Measurements from ENCODE around the gene TCF3.
"Not testable (repeated sequence)": the region's sequence is repeated elsewhere in the genome, so short reads cannot be mapped to it uniquely, and the experiment has no call there.

The TCF3 gene

DNA sequence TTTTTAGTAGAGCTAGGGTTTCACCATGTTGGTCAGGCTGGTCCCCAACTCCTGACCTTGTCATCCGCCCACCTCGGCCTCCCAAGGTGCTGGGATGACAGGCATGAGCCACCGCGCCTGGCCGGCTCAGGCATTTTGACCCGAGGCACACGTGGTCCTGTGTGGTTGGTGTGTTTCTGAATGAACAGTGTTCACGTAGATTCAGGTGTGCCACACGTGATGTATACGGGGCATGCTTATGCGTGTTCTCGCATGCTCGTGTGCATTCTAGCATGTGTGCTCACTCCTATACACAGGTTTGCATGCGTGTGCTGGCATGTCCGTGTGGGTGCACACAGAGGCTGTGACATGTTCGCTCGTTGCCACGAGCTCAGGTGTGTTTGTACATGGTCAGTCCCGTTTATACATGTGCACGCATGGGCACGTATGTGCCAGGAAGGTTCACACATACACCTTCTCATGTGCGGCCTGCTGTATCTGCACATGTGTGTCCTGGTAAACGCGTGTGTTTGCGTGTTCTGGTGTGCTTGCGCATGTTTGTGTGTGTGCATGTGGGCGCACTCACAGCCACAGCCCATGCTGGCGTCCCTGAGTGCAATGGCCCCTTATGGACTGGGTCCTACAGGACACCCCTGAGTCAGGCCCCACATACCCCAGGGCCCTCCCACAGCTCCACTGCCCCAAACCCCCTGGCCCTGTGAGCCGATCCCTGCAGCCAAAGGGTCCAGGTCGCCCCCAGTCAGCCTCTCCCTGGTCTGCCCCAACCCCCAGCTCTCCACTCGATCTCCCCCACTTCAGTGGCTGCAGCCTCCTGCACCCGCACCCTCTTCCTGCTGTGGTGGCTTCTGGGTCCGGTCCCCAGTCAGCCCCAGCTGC is 20.6 kb upstream of the TCF3 start:
- no peak for DNase-seq (ENCODE audit: low read depth)

DNA sequence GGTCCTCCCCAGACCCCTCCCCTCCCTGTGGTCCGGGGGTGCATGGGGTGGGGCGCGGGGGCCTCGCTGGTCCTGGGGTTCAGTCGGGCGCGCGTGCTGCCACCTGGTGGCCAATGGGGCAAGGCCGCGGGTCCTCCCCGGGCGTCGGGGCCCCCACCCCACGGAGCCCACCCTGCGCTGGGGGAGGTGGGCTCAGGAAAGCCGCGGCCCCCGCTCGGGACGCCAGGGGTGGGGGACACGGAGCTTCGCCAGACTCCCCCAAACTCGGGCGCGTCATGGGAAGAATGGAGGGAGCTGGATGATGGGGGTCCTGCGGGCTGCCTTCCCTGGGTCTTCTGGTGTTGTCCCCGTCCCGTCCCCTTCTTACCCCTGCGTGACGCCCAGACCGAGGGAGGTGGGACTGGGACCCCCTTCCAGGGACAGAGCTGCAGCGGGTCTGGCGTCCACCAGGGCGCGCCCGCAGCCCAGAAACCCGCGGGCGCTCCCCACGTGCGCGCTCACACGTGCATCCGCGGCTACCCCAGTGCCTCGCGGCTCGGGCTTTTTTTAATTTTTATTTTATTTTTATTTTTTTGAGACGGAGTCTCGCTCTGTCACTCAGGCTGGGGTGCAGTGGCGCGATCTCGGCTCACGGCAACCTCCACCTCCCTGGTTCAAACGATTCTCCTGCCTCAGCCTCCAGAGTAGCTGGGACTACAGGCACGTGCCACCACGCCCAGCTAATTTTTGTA is 19.8 kb upstream of the TCF3 start:
- DNase-seq (ENCODE audit: low read depth) = peak; percentile 50

DNA sequence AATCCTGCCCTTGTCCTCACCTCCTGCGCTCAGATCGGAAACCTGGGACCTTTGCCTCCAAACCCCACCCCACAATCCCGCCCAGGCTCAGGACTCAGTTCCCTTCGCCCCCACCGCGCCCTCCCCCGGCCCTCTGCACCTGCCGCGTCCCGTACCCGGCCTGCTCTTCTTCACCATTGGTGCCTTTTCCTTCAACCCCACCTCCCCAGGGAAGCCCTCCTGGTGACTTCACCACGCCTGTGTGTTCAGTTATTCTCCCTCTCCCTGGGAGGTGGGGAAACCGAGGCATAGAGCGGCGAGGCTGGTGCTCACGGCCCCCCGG is 19.3 kb upstream of the TCF3 start:
- no peak for DNase-seq (ENCODE audit: low read depth)

DNA sequence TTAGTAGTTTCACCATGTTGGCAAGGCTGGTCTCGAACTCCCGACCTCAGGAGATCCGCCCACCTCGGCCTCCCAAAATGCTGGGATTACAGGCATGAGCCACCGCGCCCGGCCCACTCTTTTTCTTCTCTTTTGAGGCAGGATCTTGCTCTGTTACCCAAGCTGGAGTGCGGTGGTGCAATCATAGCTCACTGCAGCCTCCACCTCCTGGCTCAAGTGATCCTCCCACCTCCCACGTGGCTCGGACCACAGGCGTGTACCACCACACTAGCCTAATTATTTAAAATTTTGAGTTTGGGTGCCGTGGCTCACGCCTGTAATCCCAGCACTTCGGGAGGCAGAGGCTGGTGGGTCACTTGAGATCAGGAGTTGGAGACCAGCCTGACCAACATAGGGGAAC is 18.3 kb upstream of the TCF3 start:
- DNase-seq (ENCODE audit: low read depth) = not testable (repeated sequence)

DNA sequence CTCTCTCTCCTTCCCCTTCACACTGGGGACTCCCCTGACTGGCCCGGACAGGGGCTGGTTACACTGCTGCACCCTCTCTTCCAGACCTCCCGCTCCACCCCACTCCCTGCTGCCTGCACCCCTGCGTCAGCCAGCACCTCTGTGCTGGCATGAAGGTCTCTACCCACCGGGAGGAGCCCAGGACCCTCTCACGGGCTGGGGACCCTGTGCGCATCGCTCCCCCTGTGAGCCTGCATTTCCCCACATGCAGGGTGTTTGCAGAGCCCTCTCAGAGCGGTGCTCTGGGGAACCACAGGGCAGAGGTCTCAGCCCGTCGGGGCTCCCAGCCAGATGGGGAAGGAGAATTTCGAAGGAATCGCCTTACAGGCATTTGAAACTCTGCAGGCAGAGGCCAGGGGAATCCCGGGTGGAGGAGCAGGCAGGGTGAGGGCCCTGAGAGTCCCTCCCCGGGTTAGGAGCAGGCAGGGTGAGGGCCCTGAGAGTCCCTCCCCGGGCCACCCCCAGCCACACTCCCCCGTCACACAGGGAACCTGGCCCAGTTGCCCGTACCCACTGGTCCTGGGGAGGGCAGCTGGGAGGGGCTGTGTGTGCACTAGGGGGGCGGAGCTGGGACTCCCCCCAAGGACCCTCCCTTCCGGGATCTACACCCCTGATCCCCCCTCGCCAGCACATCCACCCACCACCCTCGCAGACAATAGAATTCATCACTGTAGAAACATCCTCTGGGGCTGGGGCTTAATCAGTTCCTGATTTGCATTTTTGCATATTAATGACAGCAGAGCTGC is 16.3 kb upstream of the TCF3 start:
- no peak for DNase-seq (ENCODE audit: low read depth)

DNA sequence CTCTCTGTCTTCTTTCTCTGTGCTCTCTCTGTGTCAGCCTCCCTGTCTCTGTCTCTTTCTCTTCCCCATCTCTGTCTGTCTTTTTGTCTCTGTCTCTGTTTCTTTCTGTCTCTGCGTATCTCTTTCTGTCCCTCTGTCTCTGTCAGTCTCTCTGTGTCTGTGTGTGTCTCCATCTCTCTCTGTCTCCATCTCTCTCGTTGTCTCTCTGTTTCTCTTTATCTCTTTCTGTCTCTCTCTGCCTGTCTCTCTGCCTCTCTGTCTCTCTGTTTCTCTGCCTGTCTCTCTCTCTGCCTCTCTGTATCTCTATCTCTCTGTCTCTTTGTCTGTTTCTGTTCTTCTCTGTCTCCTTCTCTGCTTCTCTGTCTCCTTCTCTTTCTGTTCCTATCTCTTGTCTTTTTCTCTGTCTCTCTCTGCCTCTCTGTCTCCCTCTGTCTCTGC is 15.7 kb upstream of the TCF3 start:
- DNase-seq (ENCODE audit: low read depth) = no peak

DNA sequence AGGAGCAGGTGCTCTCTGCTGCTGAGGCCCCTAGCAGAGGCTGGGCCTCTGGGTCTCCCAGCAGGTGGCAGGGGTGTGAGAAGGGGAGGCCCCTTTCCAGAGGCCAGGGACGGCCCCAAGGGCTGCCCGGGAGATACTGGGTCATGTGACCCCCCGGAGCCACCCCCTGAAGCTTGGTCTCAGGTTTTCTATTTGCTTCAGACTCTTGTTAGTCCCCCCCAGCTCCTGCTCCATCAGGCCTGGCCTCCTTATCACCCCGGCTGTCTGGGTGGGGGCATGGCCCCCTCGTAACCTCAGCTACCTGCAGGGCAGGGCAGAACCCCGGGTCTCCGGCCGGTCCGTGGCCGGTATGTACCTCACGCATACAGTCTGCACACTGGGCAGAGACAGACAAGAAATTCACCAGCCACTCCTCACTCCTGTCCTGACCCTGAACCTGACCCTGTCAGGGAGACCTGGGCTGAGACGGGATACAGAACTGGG is 13.2 kb upstream of the TCF3 start:
- no peak for DNase-seq (ENCODE audit: low read depth)

DNA sequence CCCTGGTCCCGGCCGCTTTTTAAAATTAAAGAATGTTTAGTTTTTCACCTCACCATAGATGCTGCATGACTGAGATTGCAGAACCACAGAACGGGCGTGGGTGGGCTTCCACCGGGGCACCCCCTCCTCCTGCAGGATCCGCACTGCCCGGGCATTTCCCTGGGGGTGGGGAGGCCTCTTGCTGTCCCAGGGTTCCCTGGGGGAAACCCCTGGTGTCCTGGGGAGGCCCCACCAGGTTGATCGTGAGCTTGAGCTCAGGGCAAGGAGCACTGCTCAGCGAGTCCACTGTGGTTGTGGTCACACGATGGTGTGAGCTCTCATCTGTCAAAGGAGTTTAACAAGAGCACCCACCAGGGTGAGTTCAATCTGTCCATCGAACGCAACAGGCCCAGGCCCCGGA is 11.4 kb upstream of the TCF3 start:
- peak; percentile 19 for DNase-seq (ENCODE audit: low read depth)

DNA sequence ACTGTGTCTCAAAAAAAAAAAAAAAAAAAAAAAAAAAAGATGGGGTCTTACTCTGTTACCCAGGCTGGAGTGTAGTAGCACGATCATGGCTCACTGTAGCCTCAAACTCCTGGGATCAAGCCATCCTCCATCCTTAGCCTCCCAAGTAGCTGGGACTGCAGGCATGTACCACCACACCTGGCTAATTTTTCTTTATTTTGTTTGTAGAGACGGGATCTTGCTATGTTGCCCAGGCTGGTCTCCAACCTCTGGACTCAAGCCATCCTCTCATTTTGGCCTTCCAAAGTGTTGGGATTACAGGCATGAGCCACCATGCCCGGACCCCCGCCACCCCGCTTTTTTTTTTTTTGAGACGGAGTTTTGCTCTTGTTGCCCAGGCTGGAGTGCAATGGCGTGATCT is 10.8 kb upstream of the TCF3 start:
- not testable (repeated sequence) for DNase-seq (ENCODE audit: low read depth)

DNA sequence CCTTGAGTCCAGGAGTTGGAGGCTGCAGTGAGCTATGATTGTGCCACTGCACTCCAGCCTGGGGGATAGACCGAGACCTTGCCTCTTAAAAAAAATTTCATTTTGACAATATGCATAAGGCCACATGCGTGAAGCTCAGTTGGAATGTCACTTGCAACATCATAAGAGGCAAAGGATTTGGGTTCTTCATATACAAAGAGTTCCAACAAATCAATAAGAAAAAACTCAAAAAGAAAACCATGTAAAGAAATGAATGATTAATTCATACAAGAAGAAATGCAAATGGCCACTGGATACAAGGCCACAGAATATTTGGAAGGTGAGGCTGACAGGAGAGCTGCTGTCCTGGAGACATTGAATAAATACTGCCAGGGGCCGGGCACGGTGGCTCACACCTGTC is 9.6 kb upstream of the TCF3 start:
- no peak for DNase-seq (ENCODE audit: low read depth)

DNA sequence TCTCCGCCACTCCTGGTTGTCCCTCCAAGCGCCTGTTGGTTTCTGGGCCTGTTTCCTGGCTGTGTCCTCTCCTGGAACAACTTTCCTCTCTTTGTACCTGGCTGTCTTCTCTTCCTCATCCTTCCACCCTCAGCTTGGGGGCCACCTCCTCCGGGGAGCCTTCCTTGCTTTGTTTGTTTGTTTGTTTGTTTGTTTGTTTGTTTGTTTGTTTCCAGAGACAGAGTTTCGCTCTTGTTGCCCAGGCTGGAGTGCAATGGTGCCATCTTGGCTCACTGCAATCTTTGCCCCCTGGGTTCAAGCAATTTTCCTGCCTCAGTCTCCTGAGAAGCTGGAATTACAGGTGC is 6.6 kb upstream of the TCF3 start:
- DNase-seq (ENCODE audit: low read depth) = no peak

DNA sequence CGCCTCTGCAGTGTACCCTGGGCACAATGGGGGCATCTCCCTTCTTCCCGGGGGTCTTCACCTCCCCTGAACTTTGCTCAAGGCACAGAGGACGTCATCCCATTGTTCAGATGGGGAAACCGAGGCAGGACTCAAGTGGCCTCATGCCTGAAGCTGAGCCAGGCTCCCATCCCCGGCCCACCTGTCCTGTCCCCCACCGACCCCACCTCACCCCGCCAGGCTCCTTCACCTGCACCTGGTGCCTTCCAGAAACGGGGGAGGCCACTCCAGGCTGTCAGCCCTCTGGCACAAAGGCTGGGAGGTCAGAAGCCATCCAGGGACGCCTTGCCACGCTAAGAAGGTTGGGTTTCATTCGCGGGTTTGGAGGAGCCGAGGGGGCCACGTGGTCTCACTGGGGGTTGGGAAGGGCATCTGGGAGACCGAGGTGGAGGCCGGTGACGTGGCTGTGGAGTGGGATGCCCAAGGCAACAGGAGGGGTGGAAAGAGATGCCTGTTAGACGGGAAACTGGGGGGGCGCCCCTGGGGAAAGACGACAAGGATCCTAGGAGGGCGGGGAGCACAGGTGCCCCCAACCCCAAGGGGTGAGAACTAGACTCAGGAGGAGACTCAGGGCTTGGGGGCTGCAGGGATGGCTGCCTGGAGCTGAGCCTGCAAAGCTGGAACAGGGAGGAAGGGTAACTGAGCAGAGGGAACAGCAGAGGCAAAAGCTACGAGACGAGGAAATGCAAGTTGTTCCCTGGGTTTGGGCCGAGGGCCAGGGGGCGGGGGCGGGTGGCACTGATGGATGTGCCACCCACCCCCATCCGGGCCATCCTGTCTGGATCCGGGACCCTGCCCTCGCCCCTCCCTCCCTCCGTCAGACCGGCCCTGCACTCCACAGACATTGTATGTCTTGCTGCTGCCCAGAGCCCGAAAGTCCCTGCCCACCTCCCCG is 6.0 kb upstream of the TCF3 start:
- DNase-seq (ENCODE audit: low read depth) = no peak

DNA sequence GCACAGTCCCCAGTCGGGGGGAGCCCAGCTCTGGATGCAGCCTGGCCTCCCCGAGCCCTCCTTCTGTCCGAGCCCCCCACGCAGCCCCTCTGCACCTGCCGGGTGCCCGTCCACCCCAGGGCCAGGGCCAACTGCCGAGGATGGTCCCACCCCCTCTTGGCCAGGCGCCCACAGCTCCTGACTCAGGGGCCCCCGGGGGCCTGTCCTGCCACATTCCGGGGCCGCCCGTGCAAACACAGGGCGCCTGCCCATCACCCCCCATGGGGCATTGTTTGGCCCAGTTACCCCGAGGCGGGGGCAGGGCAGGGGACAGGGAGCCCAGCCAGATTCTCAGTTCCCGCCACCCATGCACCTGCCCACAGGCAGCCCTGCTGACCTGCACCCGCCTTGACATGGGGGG is 5.3 kb upstream of the TCF3 start:
- no peak for DNase-seq (ENCODE audit: low read depth)

DNA sequence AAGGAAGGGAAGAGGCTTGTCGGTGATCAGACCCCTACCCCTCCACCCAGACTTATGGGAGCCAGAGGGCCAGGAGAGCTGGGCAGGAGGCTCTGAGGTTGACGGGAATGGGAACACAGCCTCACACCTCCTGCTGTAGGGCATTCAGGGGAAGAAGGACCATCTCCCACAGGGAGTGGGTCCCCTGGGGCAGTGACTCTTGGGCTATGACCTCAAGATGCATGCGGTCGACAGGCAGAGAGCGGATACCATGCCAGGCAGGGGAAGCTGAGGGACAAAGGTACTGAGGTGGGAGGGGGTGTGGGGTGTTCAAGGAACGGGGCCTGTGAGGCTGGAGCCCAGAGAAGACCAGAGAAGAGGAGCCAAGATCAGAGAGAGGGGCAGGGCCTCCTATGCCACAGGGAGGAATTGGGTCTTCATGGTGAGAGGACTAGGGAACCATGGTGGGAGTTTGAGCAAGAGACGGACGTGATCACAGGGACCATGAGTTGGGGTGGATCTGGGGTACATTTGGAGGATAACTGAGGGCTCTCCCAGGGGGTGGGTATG is 4.6 kb upstream of the TCF3 start:
- DNase-seq (ENCODE audit: low read depth) = no peak

DNA sequence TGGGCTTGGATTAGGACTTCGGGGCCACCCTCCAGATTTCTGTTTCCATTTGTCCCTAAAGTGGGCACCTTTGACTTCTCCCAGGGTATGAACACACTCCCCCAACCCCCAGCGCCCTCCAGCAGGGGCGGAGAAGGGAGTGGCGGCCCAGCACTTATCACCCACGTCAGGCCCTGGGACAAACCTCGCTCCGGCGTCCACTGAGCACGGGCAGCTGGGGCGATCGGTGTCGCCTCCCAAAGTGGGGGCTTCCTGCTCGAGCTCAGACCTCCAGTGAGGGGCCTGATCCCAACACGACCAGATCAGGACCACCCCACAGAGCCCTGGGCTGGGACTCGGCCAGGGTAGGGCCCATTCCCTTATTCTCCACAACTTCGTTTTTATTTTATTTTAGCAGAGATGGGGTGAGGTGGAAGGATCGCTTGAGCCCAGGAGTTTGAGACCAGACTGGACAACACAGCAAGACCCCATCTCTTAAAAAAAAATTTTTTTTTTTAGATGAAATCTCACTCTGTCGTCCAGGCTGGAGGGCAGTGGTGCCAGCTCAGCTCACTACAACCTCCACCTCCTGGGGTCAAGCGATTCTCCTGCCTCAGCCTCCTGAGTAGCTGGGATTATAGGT is 3.7 kb upstream of the TCF3 start:
- DNase-seq (ENCODE audit: low read depth) = no peak

DNA sequence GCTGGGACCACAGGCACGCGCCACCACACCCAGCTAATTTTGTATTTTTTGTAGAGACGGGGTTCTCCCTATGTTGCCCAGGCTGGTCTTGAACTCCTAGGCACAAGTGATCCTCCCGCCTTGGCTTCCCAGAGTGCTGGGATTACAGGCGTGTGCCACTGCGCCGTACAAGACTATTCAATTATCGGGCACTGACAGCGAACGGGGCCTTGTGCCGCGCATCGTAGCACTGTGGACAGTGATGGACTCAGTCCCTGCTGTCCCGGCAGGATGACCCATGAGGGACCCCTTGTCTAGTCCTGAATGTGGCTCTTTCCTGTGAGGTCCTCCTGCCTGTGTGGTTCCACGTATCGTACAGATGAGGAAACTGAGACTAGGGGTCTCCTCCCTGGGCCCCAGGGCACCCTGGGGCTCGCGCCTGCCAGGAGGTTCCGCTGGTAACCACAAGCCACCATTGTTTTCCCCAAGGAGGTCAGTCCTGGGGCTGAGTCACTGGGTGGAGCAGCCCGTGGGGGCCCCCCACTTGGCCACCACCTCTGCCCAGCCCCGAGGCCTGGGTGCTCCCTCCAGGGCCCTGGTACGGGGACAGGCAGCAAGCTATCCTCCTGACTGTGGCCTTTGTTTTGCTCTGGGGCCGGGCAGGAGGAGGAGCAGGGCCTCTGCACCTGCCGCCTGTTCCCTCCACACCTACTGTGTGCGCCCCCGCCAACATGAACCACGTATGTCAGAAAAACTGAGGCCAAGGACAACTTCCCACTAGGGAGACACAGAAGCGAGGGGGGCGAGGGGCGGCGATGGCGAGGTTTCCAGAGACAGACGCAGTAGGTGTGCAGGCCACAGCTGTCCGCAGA is 2.9 kb upstream of the TCF3 start:
- DNase-seq (ENCODE audit: low read depth) = no peak

DNA sequence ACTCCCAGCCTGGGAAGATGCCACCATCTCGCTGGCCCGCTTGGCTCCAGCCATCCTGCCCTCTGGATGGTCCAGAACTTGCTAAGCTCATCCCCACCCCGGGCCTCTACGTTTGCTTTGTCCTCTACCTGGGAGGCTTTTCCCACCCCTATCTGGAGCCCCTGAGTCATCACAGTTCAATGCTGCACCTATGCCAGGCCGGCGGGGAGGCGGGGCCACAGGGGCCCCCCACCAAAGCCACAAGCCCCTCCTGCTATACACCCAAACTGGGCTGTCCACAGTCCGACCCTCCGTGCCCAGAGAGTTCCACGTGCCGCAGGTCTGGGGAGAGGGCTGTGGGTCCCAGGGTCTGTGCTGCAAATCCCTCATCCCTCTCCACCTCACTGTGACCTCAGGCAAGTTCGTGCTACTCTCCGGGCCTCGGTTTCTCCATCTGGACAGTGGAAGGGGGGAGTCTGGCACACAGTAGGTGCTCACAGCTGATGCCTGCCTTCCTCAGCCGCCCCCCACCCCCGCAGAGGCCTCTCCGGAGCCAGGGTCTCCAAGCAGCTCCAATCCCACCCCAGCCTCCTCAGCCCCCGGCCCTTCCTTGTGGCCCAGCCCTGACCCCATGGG is 1.9 kb upstream of the TCF3 start:
- DNase-seq (ENCODE audit: low read depth) = no peak

DNA sequence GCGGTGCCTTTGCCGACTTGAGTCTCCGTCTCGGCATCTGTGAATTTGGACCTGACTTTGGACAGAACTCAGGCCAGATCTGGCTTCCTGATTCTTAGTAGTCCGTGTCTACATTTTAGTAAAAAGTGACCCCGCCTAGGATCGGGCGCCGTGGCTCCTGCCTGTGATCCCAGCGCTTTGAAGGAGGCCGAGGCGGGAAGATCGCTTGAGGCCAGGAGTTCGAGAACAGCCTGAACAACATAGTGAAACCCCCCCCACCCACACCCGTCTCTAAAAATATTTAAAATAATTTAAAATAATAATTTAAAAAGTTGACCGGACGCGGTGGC is 849 bp upstream of the TCF3 start:
- no peak for DNase-seq (ENCODE audit: low read depth)

DNA sequence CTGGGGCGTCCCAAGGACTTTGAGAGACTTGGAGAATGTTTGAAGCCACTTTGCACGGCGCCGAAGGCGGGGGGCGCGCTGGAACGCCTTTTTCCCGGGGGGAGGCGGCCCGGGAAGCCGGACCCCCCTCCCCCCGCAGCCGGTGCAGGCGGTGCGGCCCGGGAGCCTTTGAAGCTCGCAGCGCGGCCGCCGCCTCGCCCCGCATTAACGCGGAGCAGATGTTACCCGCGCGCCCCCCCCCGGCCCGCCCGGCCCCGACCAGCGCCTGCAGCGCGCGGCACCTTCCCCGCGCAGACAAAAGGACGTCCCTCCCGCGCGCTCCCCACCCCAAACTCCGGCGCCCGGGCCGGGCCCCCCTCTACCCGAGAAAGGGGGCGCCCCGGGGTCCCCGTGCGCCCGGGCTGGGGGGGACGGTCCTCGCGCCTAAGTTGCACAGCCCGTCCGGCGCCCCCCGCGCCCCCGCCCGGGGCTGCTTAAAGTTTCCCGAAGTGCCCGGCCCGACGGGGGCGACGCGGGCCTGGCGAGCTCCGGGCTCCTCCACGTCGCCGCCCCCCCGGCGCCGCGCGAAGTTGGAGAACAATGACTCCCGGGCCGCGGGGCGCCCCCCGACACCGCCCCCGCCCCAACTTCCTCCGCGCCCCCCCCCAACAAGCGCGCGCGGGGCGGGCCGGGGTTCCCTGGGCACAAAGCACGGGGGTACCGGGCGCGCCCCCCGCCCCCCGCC is 685 bp downstream of the TCF3 start:
- peak; percentile 26 for DNase-seq (ENCODE audit: low read depth)
